HepG2 (cell line): Measurements from ENCODE around the gene ARGLU1. TPM values are rescaled to one million over a fixed set of nuclear protein-coding genes. Genes with fewer than 3 reads are reported as not detected.
A peak's percentile ranks its signal among the peaks of the same experiment; 100 is the strongest.

Source experiments
- AGO2 ChIP-seq: fragments of 200-400 bp; formaldehyde crosslinking; optimal IDR thresholded peaks from 2 replicates; pipeline ENCODE3; 2017; ENCODE audit warnings: mild to moderate bottlenecking, low read depth, low read length, moderate library complexity
- ATF7-NPFF ChIP-seq: sonication (generic); formaldehyde crosslinking; IDR thresholded peaks from 2 replicates; pipeline ENCODE4 v1.8.1; 2023; ENCODE audit warnings: mild to moderate bottlenecking, low read depth, missing genetic modification reagents, moderate library complexity
- HHEX ChIP-seq: IDR thresholded peaks from 2 replicates; pipeline ENCODE4 v1.6.1; 2016; ENCODE audit warnings: control low read depth
- HNRNPK ChIP-seq: fragments of 200-400 bp; formaldehyde crosslinking; IDR thresholded peaks from 2 replicates; pipeline ENCODE4 v1.6.1; 2018; ENCODE audit warnings: low read length, low read depth, moderate library complexity, mild to moderate bottlenecking; ENCODE audit not compliant: poor library complexity, severe bottlenecking
- LRRFIP1 ChIP-seq: sonication (generic); formaldehyde crosslinking; conservative IDR thresholded peaks from 2 replicates; pipeline ENCODE4 v1.4.0; 2020; ENCODE audit warnings: missing genetic modification reagents
- SAFB2 ChIP-seq: sonication (generic); formaldehyde crosslinking; IDR thresholded peaks from 2 replicates; pipeline ENCODE4 v1.5.1; 2020; ENCODE audit warnings: missing genetic modification reagents, low read depth, mild to moderate bottlenecking, borderline replicate concordance
- ZFX ChIP-seq: sonication (generic); formaldehyde crosslinking; IDR thresholded peaks from 2 replicates; pipeline ENCODE4 v1.4.0; 2020; ENCODE audit warnings: mild to moderate bottlenecking, low read depth, missing genetic modification reagents, moderate library complexity
- ZNF501 ChIP-seq: sonication (generic); formaldehyde crosslinking; IDR thresholded peaks from 2 replicates; pipeline ENCODE4 v1.5.1; 2020; ENCODE audit warnings: mild to moderate bottlenecking, moderate library complexity, missing genetic modification reagents
- ZNF572 ChIP-seq: sonication (generic); formaldehyde crosslinking; IDR thresholded peaks from 2 replicates; pipeline ENCODE4 v1.5.1; 2020; ENCODE audit warnings: mild to moderate bottlenecking, missing genetic modification reagents
- ZNF597 ChIP-seq: sonication (generic); formaldehyde crosslinking; IDR thresholded peaks from 2 replicates; pipeline ENCODE4 v1.5.0; 2020; ENCODE audit warnings: missing genetic modification reagents
- polyA plus RNA-seq, 8 experiments: library from polyadenylated mRNA; depleted of rRNA in 3 of 8; stranded (reverse) in 7 of 8; unstranded in 1 of 8; fragments of >200 nt; fragmentation: Illumina TruSeq in 4 of 8; extraction: Trizol in 4 of 8; gene quantifications; 2 replicates each; pipeline versions ENCODE4 v1.2.1 to v1.2.3, GENCODE V29; 2011 to 2016; ENCODE audit warnings: low read depth in 4 of 8, missing spikeins in 1 of 8, mixed read lengths in 1 of 8; ENCODE audit not compliant: insufficient read depth in 1 of 8
- total RNA-seq, 5 experiments: library from RNA; depleted of rRNA; stranded (reverse); fragments of >200 nt; fragmentation: Illumina TruSeq; extraction: Trizol; gene quantifications; 2 replicates each; pipeline ENCODE4 v1.2.3, GENCODE V29; 2016; ENCODE audit warnings: low read depth in 1 of 5
- TF ChIP-seq, protein P1 (sequence below), 2 experiments: sonication (generic) in 1 of 2; formaldehyde crosslinking in 1 of 2; IDR thresholded peaks; 2 replicates each; pipeline versions ENCODE4 v1.5.1 to v1.6.1; 2011 to 2020; ENCODE audit warnings: borderline replicate concordance in 1 of 2, low read depth in 1 of 2, low read length in 1 of 2, mild to moderate bottlenecking in 1 of 2, missing genetic modification reagents in 1 of 2, moderate library complexity in 1 of 2
- TF ChIP-seq, protein P2 (sequence below): sonication (generic); formaldehyde crosslinking; IDR thresholded peaks from 2 replicates; pipeline ENCODE4 v1.5.1; 2020; ENCODE audit warnings: mild to moderate bottlenecking, missing genetic modification reagents, moderate library complexity
- TF ChIP-seq, protein P3 (sequence below): IDR thresholded peaks from 2 replicates; pipeline ENCODE4 v1.6.1; 2016; ENCODE audit warnings: mild to moderate bottlenecking, missing biosample characterization, missing genetic modification reagents
- TF ChIP-seq, protein P4 (sequence below): IDR thresholded peaks from 2 replicates; pipeline ENCODE4 v1.6.1; 2016; ENCODE audit warnings: missing compliant biosample characterization, missing genetic modification reagents, borderline replicate concordance
- TF ChIP-seq, protein P5 (sequence below): sonication (generic); formaldehyde crosslinking; IDR thresholded peaks from 2 replicates; pipeline ENCODE4 v1.5.0; 2020; ENCODE audit warnings: missing genetic modification reagents

The ARGLU1 gene
- total and polyA plus RNA-seq, 2 of the 13 experiments (the other 11 are each of a cell fraction or from before 2014, with no cell fraction given), result 47.1 to 70.6 TPM

GRCh38 chr13:106535552-106536243 is 32.2 kb downstream of the ARGLU1 start, which contains the start of gene EFNB2 (continued):
- TF ChIP-seq AGO2, result no peak
- no peak for TF ChIP-seq ZNF597
- no peak for TF ChIP-seq ZNF501 (CRISPR knock-in tag)
- no peak for TF ChIP-seq LRRFIP1 (CRISPR knock-in tag)
- TF ChIP-seq ATF7-NPFF, result no peak
- no peak for TF ChIP-seq ZNF572 (CRISPR knock-in tag)
- TF ChIP-seq HHEX (CRISPR knock-in tag), result no peak
- TF ChIP-seq, protein P1, sequence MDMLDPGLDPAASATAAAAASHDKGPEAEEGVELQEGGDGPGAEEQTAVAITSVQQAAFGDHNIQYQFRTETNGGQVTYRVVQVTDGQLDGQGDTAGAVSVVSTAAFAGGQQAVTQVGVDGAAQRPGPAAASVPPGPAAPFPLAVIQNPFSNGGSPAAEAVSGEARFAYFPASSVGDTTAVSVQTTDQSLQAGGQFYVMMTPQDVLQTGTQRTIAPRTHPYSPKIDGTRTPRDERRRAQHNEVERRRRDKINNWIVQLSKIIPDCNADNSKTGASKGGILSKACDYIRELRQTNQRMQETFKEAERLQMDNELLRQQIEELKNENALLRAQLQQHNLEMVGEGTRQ (IDR thresholded peaks at IDR 0.05; ENCODE audit: low read depth, low read length), result no peak
- TF ChIP-seq, protein P1 (CRISPR knock-in tag; IDR thresholded peaks at IDR 0.05; ENCODE audit: borderline replicate concordance), result no peak
- TF ChIP-seq, protein P2, sequence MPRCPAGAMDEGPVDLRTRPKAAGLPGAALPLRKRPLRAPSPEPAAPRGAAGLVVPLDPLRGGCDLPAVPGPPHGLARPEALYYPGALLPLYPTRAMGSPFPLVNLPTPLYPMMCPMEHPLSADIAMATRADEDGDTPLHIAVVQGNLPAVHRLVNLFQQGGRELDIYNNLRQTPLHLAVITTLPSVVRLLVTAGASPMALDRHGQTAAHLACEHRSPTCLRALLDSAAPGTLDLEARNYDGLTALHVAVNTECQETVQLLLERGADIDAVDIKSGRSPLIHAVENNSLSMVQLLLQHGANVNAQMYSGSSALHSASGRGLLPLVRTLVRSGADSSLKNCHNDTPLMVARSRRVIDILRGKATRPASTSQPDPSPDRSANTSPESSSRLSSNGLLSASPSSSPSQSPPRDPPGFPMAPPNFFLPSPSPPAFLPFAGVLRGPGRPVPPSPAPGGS (CRISPR knock-in tag), result peak; percentile 44; the same call in 1 of the 2 replicates
- peak; percentile 43; the same call in 1 of the 2 replicates for TF ChIP-seq ZFX (CRISPR knock-in tag)
- TF ChIP-seq, protein P3, sequence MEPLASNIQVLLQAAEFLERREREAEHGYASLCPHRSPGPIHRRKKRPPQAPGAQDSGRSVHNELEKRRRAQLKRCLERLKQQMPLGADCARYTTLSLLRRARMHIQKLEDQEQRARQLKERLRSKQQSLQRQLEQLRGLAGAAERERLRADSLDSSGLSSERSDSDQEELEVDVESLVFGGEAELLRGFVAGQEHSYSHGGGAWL (CRISPR knock-in tag), result peak; percentile 62; the same call in 1 of the 2 replicates
- TF ChIP-seq, protein P4, sequence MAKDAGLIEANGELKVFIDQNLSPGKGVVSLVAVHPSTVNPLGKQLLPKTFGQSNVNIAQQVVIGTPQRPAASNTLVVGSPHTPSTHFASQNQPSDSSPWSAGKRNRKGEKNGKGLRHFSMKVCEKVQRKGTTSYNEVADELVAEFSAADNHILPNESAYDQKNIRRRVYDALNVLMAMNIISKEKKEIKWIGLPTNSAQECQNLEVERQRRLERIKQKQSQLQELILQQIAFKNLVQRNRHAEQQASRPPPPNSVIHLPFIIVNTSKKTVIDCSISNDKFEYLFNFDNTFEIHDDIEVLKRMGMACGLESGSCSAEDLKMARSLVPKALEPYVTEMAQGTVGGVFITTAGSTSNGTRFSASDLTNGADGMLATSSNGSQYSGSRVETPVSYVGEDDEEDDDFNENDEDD (CRISPR knock-in tag), result peak; percentile 81
- TF ChIP-seq, protein P5, sequence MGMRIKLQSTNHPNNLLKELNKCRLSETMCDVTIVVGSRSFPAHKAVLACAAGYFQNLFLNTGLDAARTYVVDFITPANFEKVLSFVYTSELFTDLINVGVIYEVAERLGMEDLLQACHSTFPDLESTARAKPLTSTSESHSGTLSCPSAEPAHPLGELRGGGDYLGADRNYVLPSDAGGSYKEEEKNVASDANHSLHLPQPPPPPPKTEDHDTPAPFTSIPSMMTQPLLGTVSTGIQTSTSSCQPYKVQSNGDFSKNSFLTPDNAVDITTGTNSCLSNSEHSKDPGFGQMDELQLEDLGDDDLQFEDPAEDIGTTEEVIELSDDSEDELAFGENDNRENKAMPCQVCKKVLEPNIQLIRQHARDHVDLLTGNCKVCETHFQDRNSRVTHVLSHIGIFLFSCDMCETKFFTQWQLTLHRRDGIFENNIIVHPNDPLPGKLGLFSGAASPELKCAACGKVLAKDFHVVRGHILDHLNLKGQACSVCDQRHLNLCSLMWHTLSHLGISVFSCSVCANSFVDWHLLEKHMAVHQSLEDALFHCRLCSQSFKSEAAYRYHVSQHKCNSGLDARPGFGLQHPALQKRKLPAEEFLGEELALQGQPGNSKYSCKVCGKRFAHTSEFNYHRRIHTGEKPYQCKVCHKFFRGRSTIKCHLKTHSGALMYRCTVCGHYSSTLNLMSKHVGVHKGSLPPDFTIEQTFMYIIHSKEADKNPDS, result no peak
- no peak for TF ChIP-seq HNRNPK
- peak; percentile 77; the same call in 1 of the 2 replicates for TF ChIP-seq SAFB2
